ENCODE results near the gene LILRB4.
"Not testable (repeated sequence)": the region's sequence is repeated elsewhere in the genome, so short reads cannot be mapped to it uniquely, and the experiment has no call there.

Gene LILRB4

GRCh38 chr19:54662730-54663129, at the start of gene LILRB4:
LILRB4 (plus strand) TSS chr19:54662985; CDS start chr19:54663034, 49 bp downstream.
- no peak for DNase-seq (ENCODE audit: low read depth)

- no peak for DNase-seq (ENCODE audit: low read depth)
Observed at GRCh38 chr19:54614726-54615125, 48.1 kb upstream of the LILRB4 start.

GRCh38 chr19:54616057-54616456, 46.7 kb upstream of the LILRB4 start:
- DNase-seq (ENCODE audit: low read depth): no peak

GRCh38 chr19:54616821-54617560, 45.8 kb upstream of the LILRB4 start:
- DNase-seq (ENCODE audit: low read depth): no peak

GRCh38 chr19:54620464-54620863, 42.3 kb upstream of the LILRB4 start:
- no peak for DNase-seq (ENCODE audit: low read depth)

- DNase-seq (ENCODE audit: low read depth): no peak
Observed at GRCh38 chr19:54622431-54622830, 40.4 kb upstream of the LILRB4 start.

GRCh38 chr19:54624234-54624633, 38.6 kb upstream of the LILRB4 start:
- DNase-seq (ENCODE audit: low read depth): not testable (repeated sequence)

- DNase-seq (ENCODE audit: low read depth): not testable (repeated sequence)
Observed at GRCh38 chr19:54624934-54625730, 37.7 kb upstream of the LILRB4 start.

GRCh38 chr19:54626757-54627156, 36.0 kb upstream of the LILRB4 start:
- no peak for DNase-seq (ENCODE audit: low read depth)

- not testable (repeated sequence) for DNase-seq (ENCODE audit: low read depth)
Observed at GRCh38 chr19:54627912-54628311, 34.9 kb upstream of the LILRB4 start.

GRCh38 chr19:54630262-54630661, 32.5 kb upstream of the LILRB4 start, which contains the start of gene LILRB1:
LILRB1 (plus strand) TSS chr19:54630484; CDS start chr19:54631074, 590 bp downstream.
- not testable (repeated sequence) for DNase-seq (ENCODE audit: low read depth)

GRCh38 chr19:54630782-54631181, 32.0 kb upstream of the LILRB4 start:
- DNase-seq (ENCODE audit: low read depth): no peak

- not testable (repeated sequence) for DNase-seq (ENCODE audit: low read depth)
Observed at GRCh38 chr19:54631489-54632337, 31.1 kb upstream of the LILRB4 start.

GRCh38 chr19:54632517-54632916, 30.3 kb upstream of the LILRB4 start:
- not testable (repeated sequence) for DNase-seq (ENCODE audit: low read depth)

- no peak for DNase-seq (ENCODE audit: low read depth)
Observed at GRCh38 chr19:54633401-54633800, 29.4 kb upstream of the LILRB4 start.

GRCh38 chr19:54636081-54636480, 26.7 kb upstream of the LILRB4 start:
- DNase-seq (ENCODE audit: low read depth): not testable (repeated sequence)

- DNase-seq (ENCODE audit: low read depth): no peak
Observed at GRCh38 chr19:54638683-54639082, 24.1 kb upstream of the LILRB4 start.

GRCh38 chr19:54642953-54643352, 19.8 kb upstream of the LILRB4 start:
- not testable (repeated sequence) for DNase-seq (ENCODE audit: low read depth)

- not testable (repeated sequence) for DNase-seq (ENCODE audit: low read depth)
Observed at GRCh38 chr19:54643583-54643982, 19.2 kb upstream of the LILRB4 start.

GRCh38 chr19:54644056-54644455, 18.7 kb upstream of the LILRB4 start:
- DNase-seq (ENCODE audit: low read depth): no peak

- no peak for DNase-seq (ENCODE audit: low read depth)
Observed at GRCh38 chr19:54646331-54646841, 16.4 kb upstream of the LILRB4 start.

GRCh38 chr19:54648129-54648528, 14.7 kb upstream of the LILRB4 start:
- no peak for DNase-seq (ENCODE audit: low read depth)

Data from stimulated activated CD8-positive, alpha-beta memory T cell treated with anti-CD3 and anti-CD28 coated beads, Interleukin-7, amount 100 ng/mL, for 24 hours (primary cell).